B cell (primary cell): ENCODE results near the gene TADA1. TPM values are rescaled to one million over a fixed set of nuclear protein-coding genes. Genes with fewer than 3 reads are reported as not detected.

Source experiments
- ATAC-seq: fragments of 200-7000 bp; cut with Tn5 transposase; one replicate; pipeline ENCODE4 v1.10.0; 2021; ENCODE audit warnings: low read depth, mild to moderate bottlenecking, moderate number of reproducible peaks, moderate library complexity
- CTCF ChIA-PET: fragments of 350-600 bp; sonication (Branson Sonifier 250); formaldehyde crosslinking; loops from one replicate; lab custom pipeline; 2021; ENCODE audit warnings: antibody characterized with exemption, inconsistent platforms; lab: Charles Lee
- POLR2A ChIA-PET: fragments of 350-600 bp; sonication (Branson Sonifier 250); formaldehyde crosslinking; loops from one replicate; lab custom pipeline; 2021; ENCODE audit warnings: antibody characterized with exemption; lab: Charles Lee
- DNase-seq: peaks from one replicate; pipeline ENCODE4 v3.0.0; 2013
- H2AFZ ChIP-seq: 2 replicates; pipeline ENCODE4 v1.6.1; 2012; ENCODE audit warnings: mild to moderate bottlenecking, low read depth, low read length; ENCODE audit not compliant: insufficient read depth, poor library complexity, severe bottlenecking
- H3K27ac ChIP-seq, 2 donors: 1 replicate in 1 of 2; 2 replicates in 1 of 2; pipeline ENCODE4 v1.5.1; 2012 to 2013; ENCODE audit warnings: low read length in 2 of 2, mild to moderate bottlenecking in 2 of 2, moderate library complexity in 1 of 2
- H3K27me3 ChIP-seq, 4 experiments: fragments of 200-600 bp in 1 of 4; sonication (generic) in 1 of 4; replicated peaks in 1 of 4; 1 replicate in 2 of 4; 2 replicates in 2 of 4; pipeline versions ENCODE4 v1.6.1 to v1.7.0; 2013 to 2016; ENCODE audit warnings: low read length in 3 of 4, mild to moderate bottlenecking in 2 of 4, mixed read lengths in 1 of 4, moderate library complexity in 1 of 4; ENCODE audit not compliant: insufficient read depth in 4 of 4, control insufficient read depth in 3 of 4; ENCODE audit errors: control extremely low read depth in 1 of 4
- H3K36me3 ChIP-seq, 2 experiments: replicated peaks in 1 of 2; 1 replicate in 1 of 2; 2 replicates in 1 of 2; pipeline versions ENCODE4 v1.6.1 to v1.7.1; 2013; ENCODE audit warnings: low read length in 1 of 2; ENCODE audit not compliant: insufficient read depth in 2 of 2, control insufficient read depth in 1 of 2; ENCODE audit errors: control extremely low read depth in 1 of 2, extremely low read depth in 1 of 2
- H3K4me1 ChIP-seq, 2 donors: fragments of 200-600 bp in 1 of 2; sonication (generic) in 1 of 2; 1 replicate in 1 of 2; 2 replicates in 1 of 2; pipeline versions ENCODE4 v1.5.1 to v1.6.1; 2013 to 2017; ENCODE audit warnings: low read length in 2 of 2; ENCODE audit not compliant: control insufficient read depth in 2 of 2, insufficient read depth in 2 of 2
- H3K4me2 ChIP-seq: replicated peaks from 2 replicates; pipeline ENCODE3; 2012; ENCODE audit warnings: mild to moderate bottlenecking, low read depth, low read length; ENCODE audit not compliant: poor library complexity, severe bottlenecking
- H3K4me3 ChIP-seq, 5 experiments: fragments of 200-600 bp in 1 of 5; sonication (generic) in 1 of 5; 1 replicate in 3 of 5; 2 replicates in 2 of 5; pipeline versions ENCODE4 v1.5.1 to v1.7.0; 2011 to 2016; ENCODE audit warnings: low read length in 4 of 5, mild to moderate bottlenecking in 4 of 5, low read depth in 2 of 5, control low read depth in 1 of 5, moderate library complexity in 1 of 5; ENCODE audit not compliant: insufficient read depth in 1 of 5; ENCODE audit errors: control extremely low read depth in 1 of 5, extremely low read depth in 1 of 5
- H3K79me2 ChIP-seq: fragments of 200-600 bp; sonication (generic); one replicate; pipeline ENCODE4 v1.6.0; 2016; ENCODE audit warnings: low read length; ENCODE audit not compliant: control insufficient read depth, insufficient read depth
- H3K9ac ChIP-seq: fragments of 200-600 bp; sonication (generic); 2 replicates; pipeline ENCODE4 v1.6.1; 2017; ENCODE audit warnings: mild to moderate bottlenecking, low read length, moderate library complexity
- H3K9me3 ChIP-seq, 3 donors: one replicate each; pipeline versions ENCODE4 v1.6.1 to v1.7.1; 2013; ENCODE audit warnings: low read length in 2 of 3; ENCODE audit not compliant: control insufficient read depth in 2 of 3, insufficient read depth in 1 of 3; ENCODE audit errors: control extremely low read depth in 1 of 3
- H4K20me1 ChIP-seq: 2 replicates; pipeline ENCODE4 v1.6.0; 2012; ENCODE audit warnings: mild to moderate bottlenecking, low read length; ENCODE audit not compliant: insufficient read depth, control insufficient read depth, poor library complexity, severe bottlenecking
- H3K27ac Mint-ChIP-seq: one replicate; pipeline ENCODE4 v1.8.0; 2021; ENCODE audit warnings: mixed read lengths
- H3K27me3 Mint-ChIP-seq: one replicate; pipeline ENCODE4 v1.8.0; 2021; ENCODE audit warnings: mixed read lengths
- H3K4me1 Mint-ChIP-seq: one replicate; pipeline ENCODE4 v1.8.0; 2021; ENCODE audit warnings: mixed read lengths
- H3K4me3 Mint-ChIP-seq: one replicate; pipeline ENCODE4 v1.8.0; 2021; ENCODE audit warnings: mixed read lengths
- H3K9me3 Mint-ChIP-seq: one replicate; pipeline ENCODE4 v1.8.0; 2022; ENCODE audit warnings: mixed read lengths; ENCODE audit not compliant: insufficient read depth
- CTCF ChIP-seq: fragments of 200-600 bp; IDR thresholded peaks from one replicate; pipeline ENCODE4 v1.8.0; 2022; ENCODE audit warnings: antibody characterized with exemption, mild to moderate bottlenecking
- EZH2 ChIP-seq: IDR thresholded peaks from 2 replicates; pipeline ENCODE4 v1.6.1; 2012; ENCODE audit warnings: borderline replicate concordance, low read depth, mild to moderate bottlenecking, moderate library complexity, low read length; ENCODE audit not compliant: insufficient read depth, poor library complexity, severe bottlenecking
- WGBS: methylation state at CpG from one replicate; pipeline ENCODE4 v1.1.5; 2013; ENCODE audit warnings: missing lambda C conversion rate; ENCODE audit not compliant: insufficient coverage; 5-methylcytosine and 5-hydroxymethylcytosine counted together
- intact Hi-C: fragments of 100-400 bp; cut with micrococcal nuclease; formaldehyde crosslinking; loops from one replicate; pipeline ENCODE4 v1.10.0; 2022
- polyA plus RNA-seq: library from polyadenylated mRNA; depleted of rRNA; stranded (reverse); fragments of >200 nt; gene quantifications from 2 replicates; pipeline ENCODE4 v1.2.3, GENCODE V29; 2012
- total RNA-seq, 2 donors: library from RNA; stranded (reverse); fragments of 120-200 nt in 1 of 2; gene quantifications; 1 replicate in 1 of 2; 2 replicates in 1 of 2; pipeline versions ENCODE4 v1.2.3 to v1.2.4, GENCODE V29; 2013 to 2022

The TADA1 gene
- total and polyA plus RNA-seq, 2 donors (not counting 1 experiment from before 2014, with no cell fraction given), result 12.0 to 12.9 TPM

- Histone ChIP-seq H3K79me2 (no peaks in the 10 kb centered on the region), H3K4me1 (peaks cover 7 to 10% of the 10 kb centered on the region in 2 donors), H3K36me3 (no peaks in the 10 kb centered on the region), H2AFZ (no peak overlapping the region), H4K20me1 (no peaks in the 10 kb centered on the region), H3K9ac (no peak overlapping the region), H3K9me3 (peaks cover 0 to 4% (median 2%) of the 10 kb centered on the region in 3 donors), H3K4me3 (no peak overlapping the region), H3K27me3 (peaks cover 0 to 22% (median 16%) of the 10 kb centered on the region in 4 experiments), H3K27ac (no peak overlapping the region), H3K4me2 (no peak overlapping the region)
- Mint-ChIP-seq H3K4me1 (peaks cover 6% of the 10 kb centered on the region), H3K27me3 (peaks cover 28% of the 10 kb centered on the region), H3K27ac (no peak overlapping the region), H3K4me3 (no peak overlapping the region), H3K9me3 (no peaks in the 10 kb centered on the region)
- 95% methylated on average over 3 of the region's 4 CpGs for WGBS
- no peak for TF ChIP-seq EZH2
- ATAC-seq (no peak), DNase-seq (no peak)
- POLR2A ChIA-PET, result no interaction called here
- intact Hi-C loops, result loop anchor here (10.0 kb wide), 1 partner anchor 639 kb away; the partner anchor contains the start of gene CREG1
- CTCF ChIA-PET, result interaction anchor here (1.6 to 21.5 kb wide), 2 partner anchors 9 to 142 kb away, joined by 4 to 944 read pairs; no protein-coding TSS in a partner anchor
Measured at GRCh38 chr1:166915941-166916340, 39.9 kb upstream of the TADA1 start.

GRCh38 chr1:166915042-166915441, 39.0 kb upstream of the TADA1 start:
- Histone ChIP-seq H4K20me1 (no peaks in the 10 kb centered on the region), H3K4me1 (peaks cover under 1% of the 10 kb centered on the region in 2 donors), H3K27ac (no peak overlapping the region), H3K9me3 (peaks cover 0 to 4% (median 2%) of the 10 kb centered on the region in 3 donors), H3K4me2 (no peak overlapping the region), H2AFZ (no peak overlapping the region), H3K27me3 (peaks cover 0 to 16% (median 11%) of the 10 kb centered on the region in 4 experiments), H3K36me3 (no peaks in the 10 kb centered on the region), H3K79me2 (no peaks in the 10 kb centered on the region), H3K4me3 (no peak overlapping the region), H3K9ac (no peak overlapping the region)
- H3K4me3 Mint-ChIP-seq, result no peak overlapping the region
- WGBS, result 89% methylated on average over 1 of the region's 1 CpG
- ATAC-seq (no peak), DNase-seq (no peak)
- TF ChIP-seq EZH2 (no peak), CTCF (no peak)
- peaks cover 2% of the 10 kb centered on the region for H3K4me1 Mint-ChIP-seq
- CTCF ChIA-PET, result interaction anchor here (21.5 kb wide), 1 partner anchor 142 kb away, joined by 944 read pairs; no protein-coding TSS in a partner anchor
- H3K27me3 Mint-ChIP-seq, result peaks cover 21% of the 10 kb centered on the region
- POLR2A ChIA-PET, result no interaction called here
- intact Hi-C loops, result loop anchor here (10.0 kb wide), 1 partner anchor 640 kb away; the partner anchor contains the start of gene CREG1
- H3K9me3 Mint-ChIP-seq, result no peaks in the 10 kb centered on the region
- H3K27ac Mint-ChIP-seq, result no peak overlapping the region
